ENCODE measurements around the gene PARP14. TPM values are rescaled to one million over a fixed set of nuclear protein-coding genes. Genes with fewer than 3 reads are reported as not detected.
"Not testable (repeated sequence)": the region's sequence is repeated elsewhere in the genome, so short reads cannot be mapped to it uniquely, and the experiment has no call there.

PARP14 gene
- total RNA-seq: 10 to 100 TPM; 41.3 to 44.8 TPM
- polyA plus RNA-seq: 16.6 TPM

- H3K9me3 ChIP-seq (ENCODE audit: low read length): no peaks in the 10 kb centered on the region
- H3K27ac Mint-ChIP-seq: peak within 1 kb of the TSS; percentile 96 to 99 (median 98)
- peak within 1 kb of the TSS; percentile 92 for H3K4me3 ChIP-seq (ENCODE audit: low read length)
- H3K27me3 Mint-ChIP-seq: no peaks in the 10 kb centered on the region
- H3K36me3 Mint-ChIP-seq: peaks cover 4 to 29% (median 6%) of the 10 kb centered on the region in 3 donors
- POLR2A ChIA-PET: interaction anchor here (0.7 to 4.6 kb wide), 6 partner anchors 113 to 298 kb away, joined by 3 to 39 read pairs (median 4); partner anchors contain the start of genes DTX3L, FAM162A, HSPBAP1 and KPNA1
- H3K4me3 Mint-ChIP-seq: peak within 1 kb of the TSS; percentile 93 to 99 (median 97)
- CTCF ChIA-PET: interaction anchor here (0.8 to 6.6 kb wide), 12 partner anchors 22 to 1134 kb away, joined by 3 to 137 read pairs (median 6); partner anchors contain the start of genes DTX3L, FAM162A, HSPBAP1 and PARP15
- H3K27ac ChIP-seq (ENCODE audit: low read depth, low read length): peak within 1 kb of the TSS; percentile 93
- peaks cover 4% of the 10 kb centered on the region for H3K36me3 ChIP-seq (ENCODE audit: insufficient read depth, low read length)
- no peaks in the 10 kb centered on the region for H3K27me3 ChIP-seq (ENCODE audit: insufficient read depth, low read length, poor library complexity, severe bottlenecking)
- H3K4me1 ChIP-seq (ENCODE audit: insufficient read depth, low read length): peaks cover 44% of the 10 kb centered on the region
- H3K9me3 Mint-ChIP-seq: no peaks in the 10 kb centered on the region
- DNase-seq: peak; percentile 52 to 77 (median 70)
- peaks cover 59 to 68% (median 68%) of the 10 kb centered on the region in 3 donors for H3K4me1 Mint-ChIP-seq
These were observed at the start of gene PARP14 for GRCh38 chr3:122680475-122681283. Gene PARP14 (plus strand): TSS chr3:122680839. CDS start chr3:122680884, 45 bp downstream.

- H3K27me3 ChIP-seq (ENCODE audit: insufficient read depth, low read length, poor library complexity, severe bottlenecking): no peaks in the 10 kb centered on the region
- no peak overlapping the region for H3K4me3 Mint-ChIP-seq
- no peaks in the 10 kb centered on the region for H3K4me1 ChIP-seq (ENCODE audit: insufficient read depth, low read length)
- peaks cover 12% of the 10 kb centered on the region for H3K36me3 ChIP-seq (ENCODE audit: insufficient read depth, low read length)
- no peak overlapping the region for H3K4me3 ChIP-seq (ENCODE audit: low read length)
- CTCF ChIA-PET: no interaction called here
- POLR2A ChIA-PET: no interaction called here
- no peak for DNase-seq
- H3K36me3 Mint-ChIP-seq: peaks cover 14 to 65% (median 30%) of the 10 kb centered on the region in 3 donors
- peaks cover 0 to under 1% (median 0%) of the 10 kb centered on the region in 3 donors for H3K4me1 Mint-ChIP-seq
- H3K9me3 Mint-ChIP-seq: no peaks in the 10 kb centered on the region
- H3K27me3 Mint-ChIP-seq: peaks cover 0 to 2% of the 10 kb centered on the region in 2 donors
- H3K27ac ChIP-seq (ENCODE audit: low read depth, low read length): no peak overlapping the region
- H3K9me3 ChIP-seq (ENCODE audit: low read length): no peaks in the 10 kb centered on the region
- peak overlapping the region in 2 of 8 donors; percentile 21 to 38 for H3K27ac Mint-ChIP-seq
These were observed 44.9 kb upstream of the PARP14 start for GRCh38 chr3:122635789-122636188.

- H3K9me3 Mint-ChIP-seq: no peaks in the 10 kb centered on the region
- Histone ChIP-seq H3K4me1 (ENCODE audit: insufficient read depth, low read length) (no peaks in the 10 kb centered on the region), H3K27me3 (ENCODE audit: insufficient read depth, low read length, poor library complexity, severe bottlenecking) (no peaks in the 10 kb centered on the region), H3K27ac (ENCODE audit: low read depth, low read length) (no peak overlapping the region), H3K9me3 (ENCODE audit: low read length) (no peaks in the 10 kb centered on the region), H3K4me3 (ENCODE audit: low read length) (no peak overlapping the region), H3K36me3 (ENCODE audit: insufficient read depth, low read length) (peaks cover 12% of the 10 kb centered on the region)
- CTCF ChIA-PET: no interaction called here
- POLR2A ChIA-PET: no interaction called here
- no peak for DNase-seq
- H3K36me3 Mint-ChIP-seq: peaks cover 14 to 57% (median 27%) of the 10 kb centered on the region in 3 donors
- H3K4me1 Mint-ChIP-seq: peaks cover 0 to 5% (median 0%) of the 10 kb centered on the region in 3 donors
- H3K27ac Mint-ChIP-seq: peak overlapping the region in 1 of 8 donors; percentile 14
- no peak overlapping the region for H3K4me3 Mint-ChIP-seq
- H3K27me3 Mint-ChIP-seq: peaks cover 0 to 2% of the 10 kb centered on the region in 2 donors
These were observed 43.9 kb upstream of the PARP14 start for GRCh38 chr3:122636697-122637096.

GRCh38 chr3:122640437-122640999, 40.1 kb upstream of the PARP14 start:
- Histone ChIP-seq H3K27me3 (ENCODE audit: insufficient read depth, low read length, poor library complexity, severe bottlenecking) (no peaks in the 10 kb centered on the region), H3K4me1 (ENCODE audit: insufficient read depth, low read length) (no peaks in the 10 kb centered on the region), H3K36me3 (ENCODE audit: insufficient read depth, low read length) (peaks cover 12% of the 10 kb centered on the region), H3K27ac (ENCODE audit: low read depth, low read length) (no peak overlapping the region), H3K9me3 (ENCODE audit: low read length) (no peaks in the 10 kb centered on the region), H3K4me3 (ENCODE audit: low read length) (no peak overlapping the region)
- ChIA-PET CTCF (no interaction called here), POLR2A (no interaction called here)
- Mint-ChIP-seq H3K27ac (peak overlapping the region in 1 of 8 donors; percentile 73), H3K9me3 (no peaks in the 10 kb centered on the region), H3K36me3 (peaks cover 10 to 24% (median 18%) of the 10 kb centered on the region in 3 donors), H3K4me3 (no peak overlapping the region), H3K27me3 (peaks cover 0 to 2% of the 10 kb centered on the region in 2 donors), H3K4me1 (peaks cover 4 to 18% (median 10%) of the 10 kb centered on the region in 3 donors)
- no peak for DNase-seq

- Histone ChIP-seq H3K27ac (ENCODE audit: low read depth, low read length) (no peak overlapping the region), H3K9me3 (ENCODE audit: low read length) (no peaks in the 10 kb centered on the region), H3K4me3 (ENCODE audit: low read length) (no peak overlapping the region), H3K36me3 (ENCODE audit: insufficient read depth, low read length) (no peaks in the 10 kb centered on the region), H3K27me3 (ENCODE audit: insufficient read depth, low read length, poor library complexity, severe bottlenecking) (no peaks in the 10 kb centered on the region), H3K4me1 (ENCODE audit: insufficient read depth, low read length) (no peaks in the 10 kb centered on the region)
- H3K27me3 Mint-ChIP-seq: peaks cover 2 to 9% of the 10 kb centered on the region in 2 donors
- no peak overlapping the region for H3K4me3 Mint-ChIP-seq
- no peak for DNase-seq
- CTCF ChIA-PET: no interaction called here
- no peak overlapping the region for H3K27ac Mint-ChIP-seq
- peaks cover 0 to 6% (median 2%) of the 10 kb centered on the region in 3 donors for H3K36me3 Mint-ChIP-seq
- POLR2A ChIA-PET: no interaction called here
- no peaks in the 10 kb centered on the region for H3K9me3 Mint-ChIP-seq
- H3K4me1 Mint-ChIP-seq: peaks cover 4 to 23% (median 10%) of the 10 kb centered on the region in 3 donors
These were observed 37.7 kb upstream of the PARP14 start for GRCh38 chr3:122642935-122643334.

- no peaks in the 10 kb centered on the region for H3K9me3 Mint-ChIP-seq
- no peaks in the 10 kb centered on the region for H3K9me3 ChIP-seq (ENCODE audit: low read length)
- H3K4me1 Mint-ChIP-seq: peaks cover 4 to 18% (median 10%) of the 10 kb centered on the region in 3 donors
- peak overlapping the region in 2 of 8 donors; percentile 85 to 92 for H3K27ac Mint-ChIP-seq
- no peaks in the 10 kb centered on the region for H3K36me3 Mint-ChIP-seq
- DNase-seq: peak in 1 of 5 donors; percentile 23
- peak overlapping the region; percentile 5 for H3K4me3 ChIP-seq (ENCODE audit: low read length)
- H3K4me1 ChIP-seq (ENCODE audit: insufficient read depth, low read length): no peaks in the 10 kb centered on the region
- H3K36me3 ChIP-seq (ENCODE audit: insufficient read depth, low read length): no peaks in the 10 kb centered on the region
- POLR2A ChIA-PET: interaction anchor here (0.6 kb wide), 1 partner anchor 17 kb away, joined by 4 read pairs; no protein-coding TSS in a partner anchor
- peak overlapping the region in 2 of 7 donors; percentile 81 to 83 for H3K4me3 Mint-ChIP-seq
- H3K27ac ChIP-seq (ENCODE audit: low read depth, low read length): peak overlapping the region; percentile 38
- peaks cover 4 to 28% of the 10 kb centered on the region in 2 donors for H3K27me3 Mint-ChIP-seq
- H3K27me3 ChIP-seq (ENCODE audit: insufficient read depth, low read length, poor library complexity, severe bottlenecking): no peaks in the 10 kb centered on the region
- CTCF ChIA-PET: interaction anchor here (2.1 kb wide), 1 partner anchor 32 kb away, joined by 7 read pairs; no protein-coding TSS in a partner anchor
These were observed 34.3 kb upstream of the PARP14 start for GRCh38 chr3:122646146-122646988.

GRCh38 chr3:122651233-122651907, 29.3 kb upstream of the PARP14 start:
- H3K4me1 Mint-ChIP-seq; H3K27me3 ChIP-seq (ENCODE audit: insufficient read depth, low read length, poor library complexity, severe bottlenecking); H3K36me3 Mint-ChIP-seq; H3K27ac Mint-ChIP-seq; H3K9me3 ChIP-seq (ENCODE audit: low read length); H3K9me3 Mint-ChIP-seq; H3K36me3 ChIP-seq (ENCODE audit: insufficient read depth, low read length); H3K4me1 ChIP-seq (ENCODE audit: insufficient read depth, low read length); POLR2A ChIA-PET; H3K4me3 ChIP-seq (ENCODE audit: low read length); H3K27ac ChIP-seq (ENCODE audit: low read depth, low read length); DNase-seq; CTCF ChIA-PET; H3K4me3 Mint-ChIP-seq: not testable (repeated sequence)
- H3K27me3 Mint-ChIP-seq: peaks cover 5 to 40% of the 10 kb centered on the region in 2 donors

Measured in CD8-positive, alpha-beta memory T cell (primary cell).